ENCODE data around the gene IKBKE. TPM values are rescaled to one million over a fixed set of nuclear protein-coding genes. Genes with fewer than 3 reads are reported as not detected.
"Not testable (repeated sequence)": the region's sequence is repeated elsewhere in the genome, so short reads cannot be mapped to it uniquely, and the experiment has no call there.

Gene IKBKE
- total RNA-seq, 2 donors from 2014 or later = 3.6 to 6.1 TPM

GRCh38 chr1:206478746-206479145 lies 8.5 kb downstream of the IKBKE start:
- Histone ChIP-seq H3K9me3 (no peaks in the 10 kb centered on the region), H3K27ac (no peak overlapping the region), H3K4me1 (replicated peaks) (peaks cover 4% of the 10 kb centered on the region), H3K4me3 (no peak overlapping the region), H3K27me3 (replicated peaks; ENCODE audit: insufficient read depth) (no peaks in the 10 kb centered on the region), H3K36me3 (no peaks in the 10 kb centered on the region)
- TF ChIP-seq POLR2A (IDR thresholded peaks at IDR 0.05) (no peak), CTCF (IDR thresholded peaks at IDR 0.05) (no peak), POLR2AphosphoS5 (IDR thresholded peaks at IDR 0.05) (no peak)
- WGBS = 83% methylated on average over 11 of the region's 11 CpGs
- DNase-seq (ENCODE audit: low spot score) = no peak
- intact Hi-C loops (cut with DNase I) = no loop called here

- H3K9me3 ChIP-seq = no peaks in the 10 kb centered on the region
- H3K27ac ChIP-seq = no peak overlapping the region
- H3K4me3 ChIP-seq = no peak overlapping the region
- WGBS = 72% methylated on average over 14 of the region's 14 CpGs
- DNase-seq (ENCODE audit: low spot score) = peak; percentile 66
- peaks cover 4% of the 10 kb centered on the region for H3K4me1 ChIP-seq (replicated peaks)
- no peaks in the 10 kb centered on the region for H3K36me3 ChIP-seq
- TF ChIP-seq POLR2AphosphoS5 (IDR thresholded peaks at IDR 0.05) (no peak), CTCF (IDR thresholded peaks at IDR 0.05) (peak; percentile 61 to 77 (median 72))
- intact Hi-C loops (cut with DNase I) = no loop called here
- H3K27me3 ChIP-seq (replicated peaks; ENCODE audit: insufficient read depth) = no peaks in the 10 kb centered on the region
These were observed 9.2 kb downstream of the IKBKE start for GRCh38 chr1:206479183-206480125.

GRCh38 chr1:206480211-206480610 lies 9.9 kb downstream of the IKBKE start:
- Histone ChIP-seq H3K27ac (no peak overlapping the region), H3K4me3 (no peak overlapping the region), H3K9me3 (no peaks in the 10 kb centered on the region), H3K4me1 (replicated peaks) (peaks cover 4% of the 10 kb centered on the region), H3K36me3 (no peaks in the 10 kb centered on the region), H3K27me3 (replicated peaks; ENCODE audit: insufficient read depth) (no peaks in the 10 kb centered on the region)
- WGBS = 88% methylated on average over 8 of the region's 8 CpGs
- DNase-seq (ENCODE audit: low spot score) = no peak
- TF ChIP-seq POLR2A (IDR thresholded peaks at IDR 0.05) (no peak), POLR2AphosphoS5 (IDR thresholded peaks at IDR 0.05) (no peak), CTCF (IDR thresholded peaks at IDR 0.05) (no peak)
- intact Hi-C loops (cut with DNase I) = no loop called here

GRCh38 chr1:206482611-206483010 lies 12.3 kb downstream of the IKBKE start:
- H3K4me3 ChIP-seq = no peak overlapping the region
- TF ChIP-seq POLR2AphosphoS5 (IDR thresholded peaks at IDR 0.05) (no peak), CTCF (IDR thresholded peaks at IDR 0.05) (no peak), POLR2A (IDR thresholded peaks at IDR 0.05) (no peak)
- no peaks in the 10 kb centered on the region for H3K9me3 ChIP-seq
- H3K4me1 ChIP-seq (replicated peaks) = peaks cover 4% of the 10 kb centered on the region
- WGBS = 86% methylated on average over 2 of the region's 2 CpGs
- no peak overlapping the region for H3K27ac ChIP-seq
- DNase-seq (ENCODE audit: low spot score) = no peak
- no peaks in the 10 kb centered on the region for H3K36me3 ChIP-seq
- intact Hi-C loops (cut with DNase I) = no loop called here
- H3K27me3 ChIP-seq (replicated peaks; ENCODE audit: insufficient read depth) = no peaks in the 10 kb centered on the region

- H3K27me3 ChIP-seq (replicated peaks; ENCODE audit: insufficient read depth); H3K36me3 ChIP-seq; H3K4me1 ChIP-seq (replicated peaks); H3K4me3 ChIP-seq; intact Hi-C loops (cut with DNase I); DNase-seq (ENCODE audit: low spot score); H3K27ac ChIP-seq; H3K9me3 ChIP-seq: not testable (repeated sequence)
- 97% methylated on average over 1 of the region's 1 CpG for WGBS
These were observed 13.6 kb downstream of the IKBKE start for GRCh38 chr1:206483864-206484263.

Measured in prostate gland (tissue), 2 donors.